K562 (cell line): ENCODE results near the gene RIMOC1. TPM values are rescaled to one million over a fixed set of nuclear protein-coding genes. Genes with fewer than 3 reads are reported as not detected.

Experiments
- CTCFL ChIP-seq: IDR thresholded peaks from 2 replicates; pipeline ENCODE4 v1.6.1; 2011; ENCODE audit warnings: borderline replicate concordance, low read depth, mild to moderate bottlenecking, moderate library complexity, low read length; ENCODE audit not compliant: insufficient read depth, poor library complexity, severe bottlenecking
- ELF4 ChIP-seq: fragments of 450-650 bp; formaldehyde crosslinking; IDR thresholded peaks from 2 replicates; pipeline ENCODE4 v1.4.0; 2022; ENCODE audit warnings: missing genetic modification characterization
- HIVEP1 ChIP-seq: fragments of 250-450 bp; sonication (Bioruptor Pico); IDR thresholded peaks from 2 replicates; pipeline ENCODE4 v1.4.0; 2020; ENCODE audit warnings: mild to moderate bottlenecking
- HNRNPL ChIP-seq: fragments of 200-400 bp; formaldehyde crosslinking; IDR thresholded peaks from 2 replicates; pipeline ENCODE4 v1.6.1; 2017; ENCODE audit warnings: low read depth, mild to moderate bottlenecking, low read length
- ILK ChIP-seq: fragments of 450-650 bp; IDR thresholded peaks from 2 replicates; pipeline ENCODE4 v1.6.1; 2016; ENCODE audit warnings: missing genetic modification characterization, low read depth, mild to moderate bottlenecking, missing compliant biosample characterization, moderate library complexity, borderline replicate concordance
- KLF6 ChIP-seq: fragments of 250-450 bp; sonication (Bioruptor Pico); IDR thresholded peaks from 2 replicates; pipeline ENCODE4 v1.4.0; 2020; ENCODE audit warnings: mild to moderate bottlenecking, moderate library complexity, borderline replicate concordance
- LCOR ChIP-seq: sonication (generic); formaldehyde crosslinking; IDR thresholded peaks from 2 replicates; pipeline ENCODE4 v1.8.0; 2022; ENCODE audit warnings: mild to moderate bottlenecking, missing genetic modification reagents
- MCM3 ChIP-seq: fragments of 450-650 bp; IDR thresholded peaks from 2 replicates; pipeline ENCODE4 v1.6.1; 2016
- NEUROD1 ChIP-seq: fragments of 150-350 bp; IDR thresholded peaks from 2 replicates; pipeline ENCODE4 v1.6.1; 2014; ENCODE audit warnings: borderline replicate concordance, low read length, low read depth; ENCODE audit not compliant: partially characterized antibody
- NONO ChIP-seq, 2 experiments: fragments of 200-400 bp in 1 of 2; fragments of 450-650 bp in 1 of 2; formaldehyde crosslinking in 1 of 2; IDR thresholded peaks; 2 replicates each; pipeline ENCODE4 v1.6.1; 2017; ENCODE audit warnings: low read depth in 2 of 2, mild to moderate bottlenecking in 2 of 2, moderate library complexity in 2 of 2, low read length in 1 of 2
- POLR2B ChIP-seq: fragments of 450-650 bp; IDR thresholded peaks from 2 replicates; pipeline ENCODE4 v1.6.1; 2018; ENCODE audit warnings: low read depth; ENCODE audit not compliant: partially characterized antibody
- POLR2G ChIP-seq: fragments of 200-400 bp; formaldehyde crosslinking; IDR thresholded peaks from 2 replicates; pipeline ENCODE4 v1.6.1; 2017; ENCODE audit warnings: low read depth, mild to moderate bottlenecking, antibody characterized with exemption, low read length, moderate library complexity
- PRMT5 ChIP-seq: sonication (generic); formaldehyde crosslinking; IDR thresholded peaks from 2 replicates; pipeline ENCODE4 v1.5.0; 2020; ENCODE audit warnings: missing genetic modification reagents
- PRPF4 ChIP-seq: fragments of 200-400 bp; formaldehyde crosslinking; IDR thresholded peaks from one replicate; pipeline ENCODE4 v1.6.1; 2017; ENCODE audit warnings: low read length, low read depth, mild to moderate bottlenecking; ENCODE audit not compliant: insufficient read depth, poor library complexity, severe bottlenecking
- RNF2 ChIP-seq: sonication (generic); IDR thresholded peaks from 2 replicates; pipeline ENCODE4 v1.6.1; 2016
- SNAPC5 ChIP-seq: fragments of 250-450 bp; sonication (Bioruptor Pico); IDR thresholded peaks from 2 replicates; pipeline ENCODE4 v1.8.0; 2021; ENCODE audit warnings: moderate library complexity, mild to moderate bottlenecking, inconsistent platforms
- TAF7 ChIP-seq: fragments of 450-650 bp; IDR thresholded peaks from 2 replicates; pipeline ENCODE4 v1.6.1; 2016; ENCODE audit warnings: missing genetic modification characterization, missing compliant biosample characterization
- TBP ChIP-seq: optimal IDR thresholded peaks from 2 replicates; pipeline ENCODE3; 2011; ENCODE audit warnings: low read depth, low read length, improper control_type of control experiment
- ZC3H8 ChIP-seq: fragments of 450-650 bp; IDR thresholded peaks from 2 replicates; pipeline ENCODE4 v1.6.1; 2017
- ZFP36 ChIP-seq: fragments of 150-350 bp; IDR thresholded peaks from 2 replicates; pipeline ENCODE4 v1.6.1; 2018; ENCODE audit warnings: low read length, low read depth; ENCODE audit not compliant: partially characterized antibody
- ZKSCAN3 ChIP-seq: fragments of 250-450 bp; sonication (Bioruptor Pico); IDR thresholded peaks from 2 replicates; pipeline ENCODE4 v1.4.0; 2020
- ZNF140 ChIP-seq: fragments of 250-450 bp; sonication (Bioruptor Pico); IDR thresholded peaks from 2 replicates; pipeline ENCODE4 v1.8.0; 2021; ENCODE audit warnings: moderate library complexity, mild to moderate bottlenecking, inconsistent platforms
- ZNF232 ChIP-seq: sonication (generic); formaldehyde crosslinking; IDR thresholded peaks from 2 replicates; pipeline ENCODE4 v1.8.0; 2022; ENCODE audit warnings: mild to moderate bottlenecking, missing genetic modification reagents
- ZNF436 ChIP-seq: fragments of 250-450, 450-650 bp; sonication (Bioruptor Pico); formaldehyde crosslinking; IDR thresholded peaks from 2 replicates; pipeline ENCODE4 v1.7.0; 2020; ENCODE audit warnings: mild to moderate bottlenecking
- ZNF445 ChIP-seq: fragments of 250-450 bp; sonication (Bioruptor Pico); IDR thresholded peaks from 2 replicates; pipeline ENCODE4 v1.4.0; 2020; ENCODE audit warnings: low read depth, mild to moderate bottlenecking, moderate library complexity
- ZNF780A ChIP-seq: fragments of 250-450 bp; sonication (Bioruptor Pico); IDR thresholded peaks from 2 replicates; pipeline ENCODE4 v1.5.0; 2021; ENCODE audit warnings: mild to moderate bottlenecking
- polyA plus RNA-seq, 8 experiments: library from polyadenylated mRNA; depleted of rRNA in 4 of 8; stranded (reverse) in 5 of 8; unstranded in 3 of 8; fragments of >200 nt; fragmentation: Nextera tagmentation in 2 of 8; fragmentation: Illumina TruSeq in 1 of 8; extraction: Ambion mirVana in 2 of 8; extraction: Trizol in 1 of 8; gene quantifications; 2 replicates each; pipeline versions ENCODE4 v1.2.1 to v1.2.3, GENCODE V29; 2011 to 2014; ENCODE audit warnings: inconsistent platforms in 1 of 8, missing spikeins in 1 of 8
- total RNA-seq, 7 experiments: library from RNA; depleted of rRNA in 6 of 7; stranded (reverse); fragments of >200 nt in 6 of 7; fragmentation: Illumina TruSeq in 2 of 7; extraction: Trizol in 2 of 7; gene quantifications; 2 replicates each; pipeline versions ENCODE4 v1.2.1 to v1.2.3, GENCODE V29; 2011 to 2021; ENCODE audit warnings: low replicate concordance in 1 of 7

Gene RIMOC1
- total and polyA plus RNA-seq, 9 of the 15 experiments (the other 6 are each of a cell fraction or from before 2014, with no cell fraction given): 11.6 to 63.1 (median 30.8) TPM

- TF ChIP-seq NONO (IDR thresholded peaks at IDR 0.05; ENCODE audit: low read depth in 2 of 2, low read length in 1 of 2) (no peak), ZFP36 (peak; percentile 11), ZNF140 (CRISPR knock-in tag) (no peak), TAF7 (tag) (peak; percentile 96), SNAPC5 (CRISPR knock-in tag) (no peak), POLR2B (peak; percentile 83), ZC3H8 (0 out of 2 replicates have a peak, but pooled peaks have one; percentile 38), POLR2G (peak; percentile 98), KLF6 (CRISPR knock-in tag) (peak; percentile 91; the same call in 1 of the 2 replicates), LCOR (peak; percentile 66; the same call in 1 of the 2 replicates), PRPF4 (peak; percentile 63), ZNF445 (CRISPR knock-in tag) (no peak), ZNF232 (CRISPR knock-in tag) (peak; percentile 77; the same call in 1 of the 2 replicates), ZNF780A (CRISPR knock-in tag) (no peak), NEUROD1 (peak; percentile 31), HNRNPL (no peak), MCM3 (no peak), ZKSCAN3 (CRISPR knock-in tag) (no peak), ZNF436 (CRISPR knock-in tag) (peak; percentile 36; the same call in 1 of the 2 replicates), TBP (peak; percentile 89), HIVEP1 (CRISPR knock-in tag) (0 out of 2 replicates have a peak, but pooled peaks have one; percentile 66), ELF4 (CRISPR knock-in tag) (peak; percentile 67; the same call in 1 of the 2 replicates), ILK (tag) (no peak), PRMT5 (CRISPR knock-in tag) (no peak), CTCFL (no peak), RNF2 (no peak; the same call in 1 of the 2 replicates)
Observed at GRCh38 chr5:41903892-41904799, at the start of gene RIMOC1 (continued).
